GM20431 (cell line): ENCODE measurements around the gene ANKRD18A.

Experiments used
- in situ Hi-C: fragments of 300-500 bp; cut with MseI, MboI; formaldehyde crosslinking; loops from one replicate; pipeline ENCODE4 v1.15.0; 2020; ENCODE audit warnings: low sequenced_read_pairs; ENCODE audit not compliant: unreplicated experiment

The ANKRD18A gene

GRCh38 chr9:38620483-38621433 is at the start of gene ANKRD18A:
ANKRD18A (minus strand) TSS chr9:38620596; CDS start chr9:38620285, 311 bp downstream.
- in situ Hi-C loops, result no loop called here

- in situ Hi-C loops, result no loop called here
Measured at GRCh38 chr9:38668791-38669466, 48.5 kb upstream of the ANKRD18A start.

- in situ Hi-C loops, result no loop called here
Measured at GRCh38 chr9:38662763-38663593, 42.6 kb upstream of the ANKRD18A start.

- in situ Hi-C loops, result no loop called here
Measured at GRCh38 chr9:38659538-38659937, 39.1 kb upstream of the ANKRD18A start.

GRCh38 chr9:38656896-38657295 is 36.5 kb upstream of the ANKRD18A start:
- in situ Hi-C loops, result no loop called here

- in situ Hi-C loops, result no loop called here
Measured at GRCh38 chr9:38652486-38652885, 32.1 kb upstream of the ANKRD18A start.

GRCh38 chr9:38652044-38652443 is 31.6 kb upstream of the ANKRD18A start:
- in situ Hi-C loops, result no loop called here

GRCh38 chr9:38651400-38652042 is 31.1 kb upstream of the ANKRD18A start:
- in situ Hi-C loops, result no loop called here

- in situ Hi-C loops, result no loop called here
Measured at GRCh38 chr9:38650564-38650963, 30.2 kb upstream of the ANKRD18A start.

GRCh38 chr9:38649731-38650363 is 29.5 kb upstream of the ANKRD18A start:
- in situ Hi-C loops, result no loop called here

GRCh38 chr9:38644601-38645000 is 24.2 kb upstream of the ANKRD18A start:
- in situ Hi-C loops, result no loop called here

GRCh38 chr9:38643815-38644173 is 23.4 kb upstream of the ANKRD18A start:
- in situ Hi-C loops, result no loop called here

GRCh38 chr9:38642951-38643814 is 22.8 kb upstream of the ANKRD18A start:
- in situ Hi-C loops, result no loop called here

GRCh38 chr9:38641985-38642864 is 21.8 kb upstream of the ANKRD18A start:
- in situ Hi-C loops, result no loop called here

GRCh38 chr9:38641142-38641541 is 20.7 kb upstream of the ANKRD18A start:
- in situ Hi-C loops, result no loop called here

- in situ Hi-C loops, result no loop called here
Measured at GRCh38 chr9:38639577-38639940, 19.2 kb upstream of the ANKRD18A start.

GRCh38 chr9:38638881-38639576 is 18.6 kb upstream of the ANKRD18A start:
- in situ Hi-C loops, result no loop called here
